Measurements from ENCODE around the gene TPSAB1.
"Not testable (repeated sequence)": the region's sequence is repeated elsewhere in the genome, so short reads cannot be mapped to it uniquely, and the experiment has no call there.

The TPSAB1 gene

DNA sequence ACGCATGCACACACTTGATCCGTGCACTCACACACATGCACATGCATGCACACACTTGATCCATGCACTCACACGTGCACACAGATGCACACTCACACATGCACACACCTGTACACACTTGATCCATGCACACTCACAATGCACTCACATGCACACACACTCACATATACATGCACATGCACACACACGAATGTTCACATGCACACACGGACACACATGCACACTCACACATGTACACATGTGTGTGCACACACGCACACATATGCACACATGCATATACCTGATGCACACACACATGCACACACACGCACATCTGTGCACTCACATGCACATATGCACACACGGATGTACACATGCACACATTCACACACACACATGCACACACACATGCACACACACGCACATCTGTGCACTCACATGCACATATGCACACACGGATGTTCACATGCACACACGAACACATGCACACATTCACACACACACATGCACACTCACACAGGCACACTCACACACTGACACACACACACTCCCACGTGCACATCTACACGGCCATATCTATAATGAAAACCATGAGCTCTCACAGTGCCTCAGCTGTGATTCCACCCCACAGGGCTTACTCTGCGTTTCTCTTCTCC lies 7.5 kb downstream of the TPSAB1 start:
- not testable (repeated sequence) for DNase-seq (ENCODE audit: low read depth in 2 of 2)

GRCh38 chr16:1249031-1249755 lies 8.7 kb downstream of the TPSAB1 start:
- DNase-seq (ENCODE audit: low read depth in 2 of 2), result not testable (repeated sequence)

DNA sequence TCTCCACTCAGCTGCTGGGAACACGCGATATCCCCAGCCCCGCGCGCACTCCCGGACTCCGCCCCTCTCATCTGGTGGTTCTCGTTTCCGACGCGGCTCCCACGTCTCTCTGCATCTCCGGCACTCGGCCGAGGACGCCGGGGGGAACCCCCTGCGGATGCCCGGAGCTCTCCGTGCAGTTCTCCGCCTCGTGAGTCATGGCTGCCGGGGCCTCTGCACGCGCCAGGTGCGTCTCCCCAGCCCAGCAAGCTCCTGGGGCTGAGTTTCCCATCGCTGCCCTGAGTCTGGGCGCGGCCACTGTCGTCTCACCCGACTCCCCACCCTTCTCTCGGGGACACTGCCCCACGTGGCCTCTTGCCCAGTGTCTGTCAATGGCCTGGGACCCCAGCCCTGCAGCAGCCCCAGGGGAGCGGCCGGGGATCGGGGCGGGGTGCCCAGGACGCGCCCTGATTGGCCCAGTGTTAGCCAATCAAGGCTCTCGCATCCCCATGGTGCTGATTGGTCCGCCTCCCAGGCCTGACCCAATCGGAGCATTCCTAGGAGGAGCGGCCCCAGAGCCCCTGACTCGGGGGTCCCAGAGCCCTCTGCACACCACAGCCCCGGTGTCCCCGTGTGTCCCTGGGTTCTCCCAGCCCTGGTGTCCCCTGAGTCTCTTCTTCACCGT lies 13.3 kb downstream of the TPSAB1 start:
- not testable (repeated sequence) for DNase-seq (ENCODE audit: low read depth in 2 of 2)

DNA sequence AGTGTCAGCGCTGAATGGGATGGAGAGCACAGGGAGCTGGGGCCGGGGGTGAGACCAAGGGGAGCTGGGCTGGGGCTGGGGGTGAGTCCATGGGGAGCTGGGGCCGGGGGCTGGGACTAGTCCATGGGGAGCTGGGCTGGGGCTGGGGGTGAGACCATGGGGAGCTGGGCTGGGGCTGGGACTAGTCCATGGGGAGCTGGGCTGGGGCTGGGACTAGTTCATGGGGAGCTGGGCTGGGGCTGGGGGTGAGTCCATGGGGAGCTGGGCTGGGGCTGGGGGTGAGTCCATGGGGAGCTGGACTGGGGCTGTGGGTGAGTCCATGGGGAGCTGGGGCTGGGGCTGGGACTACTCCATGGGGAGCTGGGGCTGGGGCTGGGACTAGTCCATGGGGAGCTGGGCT lies 14.3 kb downstream of the TPSAB1 start:
- DNase-seq (ENCODE audit: low read depth in 2 of 2), result not testable (repeated sequence)

GRCh38 chr16:1255276-1256122 lies 15.0 kb downstream of the TPSAB1 start, which contains the start of gene TPSD1:
Gene TPSD1 (plus strand): TSS chr16:1256069. CDS start chr16:1256281, 212 bp downstream.
- not testable (repeated sequence) for DNase-seq (ENCODE audit: low read depth in 2 of 2)

DNA sequence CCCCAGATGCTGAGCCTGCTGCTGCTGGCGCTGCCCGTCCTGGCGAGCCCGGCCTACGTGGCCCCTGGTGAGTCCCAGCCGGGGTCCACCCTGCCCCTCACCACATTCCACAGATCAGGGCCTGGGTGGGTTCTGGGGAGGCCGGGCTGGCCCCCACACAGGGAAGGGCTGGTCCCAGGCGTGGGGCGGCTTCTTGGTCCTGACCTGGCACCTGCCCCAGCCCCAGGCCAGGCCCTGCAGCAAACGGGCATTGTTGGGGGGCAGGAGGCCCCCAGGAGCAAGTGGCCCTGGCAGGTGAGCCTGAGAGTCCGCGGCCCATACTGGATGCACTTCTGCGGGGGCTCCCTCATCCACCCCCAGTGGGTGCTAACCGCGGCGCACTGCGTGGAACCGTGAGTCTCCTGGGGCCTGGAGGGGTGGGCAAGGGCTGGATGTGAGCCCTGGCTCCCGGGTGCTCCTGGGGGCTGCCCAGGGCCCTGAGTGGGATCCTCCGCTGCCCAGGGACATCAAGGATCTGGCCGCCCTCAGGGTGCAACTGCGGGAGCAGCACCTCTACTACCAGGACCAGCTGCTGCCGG lies 15.9 kb downstream of the TPSAB1 start:
- DNase-seq (ENCODE audit: low read depth in 2 of 2), result not testable (repeated sequence)

- DNase-seq (ENCODE audit: low read depth in 2 of 2), result no peak
Observed at GRCh38 chr16:1256874-1257322, 16.4 kb downstream of the TPSAB1 start.

GRCh38 chr16:1257561-1258224 lies 17.2 kb downstream of the TPSAB1 start:
- no peak for DNase-seq (ENCODE audit: low read depth in 2 of 2)

GRCh38 chr16:1258225-1258600 lies 17.7 kb downstream of the TPSAB1 start:
- DNase-seq (ENCODE audit: low read depth in 2 of 2), result no peak

DNA sequence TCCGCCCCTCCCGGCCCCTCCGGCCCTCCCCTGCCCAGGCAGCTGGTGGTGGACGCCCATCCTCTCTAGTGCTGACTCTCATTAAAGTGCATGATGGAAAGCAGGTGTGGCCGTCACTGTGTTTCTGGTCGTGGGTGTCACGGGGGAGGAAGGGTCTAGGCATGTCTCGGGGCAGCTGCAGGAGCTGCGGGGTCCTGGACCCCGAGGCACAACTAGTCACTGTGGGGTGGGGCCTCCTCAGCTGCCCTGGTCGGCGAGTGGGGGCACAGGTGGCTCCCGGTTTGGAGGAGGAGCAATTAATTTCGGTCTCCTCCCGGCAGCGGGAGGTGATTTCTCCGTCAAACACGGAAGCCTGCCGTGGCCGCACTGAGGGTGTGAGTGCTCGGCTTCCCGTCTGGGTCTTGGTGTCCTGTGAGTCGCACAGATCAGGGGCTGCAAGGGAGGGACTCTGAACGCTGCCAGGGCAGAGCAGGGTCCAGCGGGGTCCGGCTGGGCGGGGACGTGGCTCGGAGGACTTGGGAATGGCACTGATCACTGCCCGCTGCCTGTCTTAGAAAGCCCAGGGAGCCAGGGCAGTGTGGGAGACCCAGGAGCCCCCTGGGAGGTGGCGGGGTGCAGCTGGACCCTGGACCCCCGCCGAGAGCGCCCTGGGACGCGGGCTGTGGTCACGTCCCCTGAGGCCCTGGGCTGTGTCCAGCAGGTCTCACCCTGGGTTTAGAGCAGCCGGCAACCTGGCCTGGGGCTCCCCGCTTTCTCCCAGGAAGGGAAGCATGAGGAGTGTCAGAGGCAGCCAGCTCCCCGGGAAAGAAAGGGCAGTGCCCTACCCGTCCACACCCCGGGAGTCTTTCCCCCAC lies 18.6 kb downstream of the TPSAB1 start:
- DNase-seq (ENCODE audit: low read depth in 2 of 2), result no peak

GRCh38 chr16:1259760-1260068 lies 19.2 kb downstream of the TPSAB1 start:
- DNase-seq (ENCODE audit: low read depth in 2 of 2), result no peak

DNA sequence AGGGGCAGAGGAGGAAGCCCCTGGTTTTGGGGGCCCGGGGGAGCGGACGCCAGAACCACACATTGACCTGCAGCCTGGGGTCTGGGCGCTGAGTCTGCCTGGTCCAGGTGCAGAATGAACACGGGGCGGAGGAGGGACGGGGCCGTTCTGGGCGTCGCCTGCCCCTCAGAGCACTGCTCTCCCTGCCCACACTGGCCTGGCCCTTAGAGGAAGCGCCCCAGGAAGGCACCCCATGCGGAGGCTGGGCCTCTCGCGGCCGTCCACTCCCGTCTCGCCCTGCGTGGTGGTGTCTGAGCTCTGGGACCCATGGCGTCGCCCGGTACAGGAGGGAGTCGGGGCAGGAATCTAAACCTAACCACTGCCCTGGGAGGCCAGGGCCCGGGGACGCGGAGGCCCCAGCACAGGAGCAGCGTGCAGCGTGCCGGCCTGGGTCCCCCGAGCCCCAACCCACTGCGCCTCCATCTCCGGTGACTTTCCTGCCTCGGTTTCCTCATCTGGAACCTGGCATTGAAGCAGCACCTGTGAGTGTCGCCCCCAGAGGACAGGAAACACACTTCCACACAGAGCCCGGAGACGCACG lies 19.7 kb downstream of the TPSAB1 start:
- no peak for DNase-seq (ENCODE audit: low read depth in 2 of 2)

DNA sequence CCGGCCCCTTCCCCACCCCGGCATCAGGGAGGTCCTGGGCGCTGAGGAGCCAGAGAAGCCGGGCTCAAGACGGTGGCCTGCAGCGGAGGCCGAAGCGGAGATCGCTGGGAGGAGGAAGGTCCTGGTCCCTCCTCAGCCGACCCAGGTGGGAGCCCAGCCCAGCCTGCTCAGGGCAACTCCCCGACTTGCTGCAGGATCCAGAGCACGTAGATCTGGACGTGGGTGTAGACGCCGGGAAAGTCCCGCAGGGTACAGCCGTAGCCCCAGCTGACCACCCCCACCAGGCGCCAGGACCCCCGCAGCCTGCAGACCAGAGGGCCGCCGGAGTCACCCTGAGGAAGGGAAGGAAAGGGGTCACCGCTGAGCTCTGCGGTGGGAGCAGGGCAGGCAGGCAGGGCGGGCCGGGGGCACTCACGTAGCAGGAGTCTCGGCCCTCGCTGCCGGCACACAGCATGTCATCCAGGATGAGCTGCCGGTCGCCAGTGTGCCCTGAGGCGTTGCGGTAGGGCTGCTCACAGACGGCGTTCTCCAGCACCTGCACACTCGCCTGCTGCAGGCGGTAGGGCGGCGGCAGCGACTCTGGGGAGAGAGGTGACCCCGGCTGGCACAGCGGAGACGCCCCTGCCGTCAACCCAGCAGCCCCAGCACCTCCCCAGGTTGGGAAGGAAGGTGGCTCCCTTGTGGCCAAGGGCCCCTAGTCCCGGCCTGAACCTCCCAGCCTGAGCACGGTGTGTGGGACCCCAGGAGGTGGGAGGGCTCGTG lies 20.8 kb downstream of the TPSAB1 start:
- DNase-seq (ENCODE audit: low read depth in 2 of 2), result no peak

DNA sequence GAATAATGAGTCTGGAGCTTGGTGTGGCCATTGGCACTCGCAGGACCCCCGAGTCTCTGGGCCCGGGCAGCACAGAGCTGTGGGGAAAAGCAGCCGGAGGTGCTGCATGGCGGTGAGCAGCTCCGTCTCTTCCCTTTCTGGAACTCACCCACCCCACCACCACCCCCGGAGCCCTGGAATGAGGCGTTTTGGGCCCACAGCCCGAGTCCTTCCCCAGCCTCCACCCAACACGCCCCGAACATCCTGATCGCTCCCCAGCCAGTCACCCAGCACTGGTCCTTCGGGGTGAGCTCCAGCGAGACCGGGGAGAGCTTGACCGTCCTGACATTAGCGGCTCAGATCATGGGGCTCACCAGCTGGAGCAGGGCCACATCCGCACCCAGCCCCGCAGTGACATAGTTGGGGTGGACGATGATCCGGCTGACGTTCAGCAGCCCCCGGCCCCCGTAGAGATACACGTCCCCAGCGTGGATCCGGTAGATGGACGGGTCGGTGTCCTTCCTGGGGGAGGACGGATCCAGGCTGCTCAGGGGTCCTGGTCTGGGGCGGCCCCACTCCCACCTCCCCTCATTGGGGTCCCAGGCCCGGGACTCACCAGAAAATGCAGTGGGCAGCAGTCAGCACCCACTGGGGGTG lies 21.8 kb downstream of the TPSAB1 start:
- DNase-seq (ENCODE audit: low read depth in 2 of 2), result no peak

- no peak for DNase-seq (ENCODE audit: low read depth in 2 of 2)
Observed at GRCh38 chr16:1262846-1263221, 22.3 kb downstream of the TPSAB1 start.

GRCh38 chr16:1263591-1264344 lies 23.3 kb downstream of the TPSAB1 start:
- DNase-seq (ENCODE audit: low read depth in 2 of 2), result no peak

GRCh38 chr16:1264345-1265089 lies 24.0 kb downstream of the TPSAB1 start:
- no peak for DNase-seq (ENCODE audit: low read depth in 2 of 2)

Data from stimulated activated CD4-positive, alpha-beta T cell treated with anti-CD3 and anti-CD28 coated beads, Interleukin-1b, Interleukin-23, amount 100 ng/mL, for 1 hour (primary cell).